Astrocyte of the cerebellum (primary cell): ENCODE results near the gene SCN5A.

Source experiments
- DNase-seq: peaks from one replicate; pipeline ENCODE4 v3.0.0-alpha.2; 2011; ENCODE audit warnings: low read depth
- H3K4me3 ChIP-seq: 2 replicates; pipeline ENCODE4 v1.5.1; 2011; ENCODE audit warnings: mild to moderate bottlenecking, low read depth, low read length, moderate library complexity
- in situ Hi-C: cut with HindIII; loops from 2 replicates; pipeline ENCODE4 v1.10.0; 2017; ENCODE audit warnings: low sequenced_read_pairs
- TF ChIP-seq, protein P1 (sequence below): IDR thresholded peaks from 2 replicates; pipeline ENCODE4 v1.5.1; 2012; ENCODE audit warnings: low read length, low read depth, moderate library complexity, mild to moderate bottlenecking; ENCODE audit errors: missing control alignments

SCN5A gene

DNA sequence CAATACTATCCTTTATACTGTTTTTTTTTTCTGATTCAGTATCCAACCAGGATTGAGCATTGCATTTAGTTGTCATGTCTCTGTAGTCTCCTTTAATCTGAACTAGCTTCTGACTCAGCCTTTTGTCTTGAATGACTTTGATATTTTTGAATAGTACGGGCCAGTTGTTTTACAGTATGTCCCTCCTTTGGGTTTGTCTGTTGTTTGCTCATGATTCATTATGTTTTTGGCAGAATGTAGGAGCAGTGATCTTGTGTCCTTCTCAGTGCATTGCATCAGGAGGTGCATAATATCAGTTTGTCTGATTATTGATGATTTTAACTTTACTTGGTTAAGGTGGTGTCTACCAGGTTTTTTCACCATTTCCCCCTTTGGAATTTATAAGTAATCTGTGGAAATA, 132.8 kb downstream of the SCN5A start:
- in situ Hi-C loops: loop anchor here (10.0 to 25.0 kb wide), 2 partner anchors 78 to 321 kb away; no protein-coding TSS in a partner anchor
- DNase-seq: no peak
- TF ChIP-seq, protein P1, sequence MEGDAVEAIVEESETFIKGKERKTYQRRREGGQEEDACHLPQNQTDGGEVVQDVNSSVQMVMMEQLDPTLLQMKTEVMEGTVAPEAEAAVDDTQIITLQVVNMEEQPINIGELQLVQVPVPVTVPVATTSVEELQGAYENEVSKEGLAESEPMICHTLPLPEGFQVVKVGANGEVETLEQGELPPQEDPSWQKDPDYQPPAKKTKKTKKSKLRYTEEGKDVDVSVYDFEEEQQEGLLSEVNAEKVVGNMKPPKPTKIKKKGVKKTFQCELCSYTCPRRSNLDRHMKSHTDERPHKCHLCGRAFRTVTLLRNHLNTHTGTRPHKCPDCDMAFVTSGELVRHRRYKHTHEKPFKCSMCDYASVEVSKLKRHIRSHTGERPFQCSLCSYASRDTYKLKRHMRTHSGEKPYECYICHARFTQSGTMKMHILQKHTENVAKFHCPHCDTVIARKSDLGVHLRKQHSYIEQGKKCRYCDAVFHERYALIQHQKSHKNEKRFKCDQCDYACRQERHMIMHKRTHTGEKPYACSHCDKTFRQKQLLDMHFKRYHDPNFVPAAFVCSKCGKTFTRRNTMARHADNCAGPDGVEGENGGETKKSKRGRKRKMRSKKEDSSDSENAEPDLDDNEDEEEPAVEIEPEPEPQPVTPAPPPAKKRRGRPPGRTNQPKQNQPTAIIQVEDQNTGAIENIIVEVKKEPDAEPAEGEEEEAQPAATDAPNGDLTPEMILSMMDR: no peak
- no peak overlapping the region for H3K4me3 ChIP-seq

DNA sequence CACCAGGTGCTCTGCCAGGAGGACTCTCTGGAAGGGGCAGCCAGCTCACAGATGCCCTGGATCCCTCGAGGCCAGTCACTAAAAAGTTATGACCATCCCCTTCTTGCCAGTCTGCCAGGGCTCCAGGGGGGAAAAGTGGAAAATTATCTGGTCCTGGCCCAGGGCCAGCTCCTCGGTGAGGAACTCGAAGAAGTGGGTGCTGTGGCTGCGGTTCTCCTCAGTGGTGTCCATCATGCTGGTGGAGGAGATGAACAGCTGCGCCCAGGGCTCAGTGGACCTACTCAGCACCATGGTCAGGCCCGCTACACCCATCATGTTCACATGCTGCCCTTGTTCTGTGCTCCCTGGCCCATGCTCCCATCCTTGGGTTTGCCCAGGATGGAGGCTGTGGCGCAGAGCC, 134.1 kb downstream of the SCN5A start:
- no peak overlapping the region for H3K4me3 ChIP-seq
- TF ChIP-seq, protein P1: no peak
- in situ Hi-C loops: loop anchor here (10.0 to 25.0 kb wide), 2 partner anchors 79 to 322 kb away; no protein-coding TSS in a partner anchor
- DNase-seq: no peak

DNA sequence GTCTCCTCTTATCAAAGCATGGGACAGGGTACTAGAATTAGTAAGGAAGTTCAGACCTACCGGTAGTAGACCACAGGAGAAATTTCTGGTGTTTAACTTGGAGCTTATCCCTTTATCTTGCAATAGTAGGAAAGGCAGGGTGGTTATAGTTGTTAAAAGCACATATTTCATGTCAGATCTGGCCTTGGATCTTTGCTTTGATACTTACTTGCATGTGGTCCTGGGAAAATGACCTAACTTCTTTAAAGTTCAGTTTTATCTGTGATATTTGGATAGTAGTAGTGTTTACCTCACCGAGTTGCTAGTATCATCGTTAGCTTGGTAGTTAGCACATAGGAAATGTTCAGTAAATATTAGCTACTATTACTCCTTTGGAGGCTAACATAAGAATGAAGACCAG, 137.9 kb downstream of the SCN5A start:
- in situ Hi-C loops: loop anchor here (10.0 to 25.0 kb wide), 2 partner anchors 83 to 326 kb away; no protein-coding TSS in a partner anchor
- TF ChIP-seq, protein P1: no peak

GRCh38 chr3:38510631-38511030, 138.9 kb downstream of the SCN5A start:
- no peak overlapping the region for H3K4me3 ChIP-seq
- DNase-seq: no peak
- in situ Hi-C loops: loop anchor here (10.0 to 25.0 kb wide), 2 partner anchors 84 to 327 kb away; no protein-coding TSS in a partner anchor
- TF ChIP-seq, protein P1: no peak

More for the DNA sequence above, 137.9 kb downstream of the SCN5A start:
- no peak for DNase-seq
- no peak overlapping the region for H3K4me3 ChIP-seq

GRCh38 chr3:38509732-38510131, 139.8 kb downstream of the SCN5A start:
- DNase-seq: no peak
- H3K4me3 ChIP-seq: no peak overlapping the region
- in situ Hi-C loops: loop anchor here (5.0 to 25.0 kb wide), 3 partner anchors 85 to 328 kb away; no protein-coding TSS in a partner anchor
- TF ChIP-seq, protein P1: no peak

DNA sequence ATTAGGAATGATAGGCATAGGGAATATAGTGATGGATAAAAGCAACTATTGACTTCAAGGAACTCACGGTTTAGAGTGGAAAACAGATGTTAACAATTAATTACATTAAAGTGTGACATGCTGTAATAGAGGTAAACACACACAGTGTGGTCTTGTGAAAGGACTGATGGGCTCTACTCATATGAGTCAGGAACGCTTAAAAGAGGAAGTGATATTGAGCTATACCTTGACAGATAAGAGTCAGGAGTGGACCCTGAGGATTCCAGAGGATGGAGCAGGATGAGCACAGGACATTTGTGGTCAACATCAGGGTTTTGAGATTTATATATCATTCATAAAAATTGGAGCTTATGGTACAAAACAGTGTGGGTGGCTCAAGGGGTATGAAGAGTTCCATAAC, 142.4 kb downstream of the SCN5A start:
- TF ChIP-seq, protein P1: no peak
- DNase-seq: no peak
- no peak overlapping the region for H3K4me3 ChIP-seq
- in situ Hi-C loops: loop anchor here (5.0 to 25.0 kb wide), 2 partner anchors 145 to 330 kb away; no protein-coding TSS in a partner anchor
